ENCODE measurements around the gene IZUMO3.
"Not testable (repeated sequence)": the region's sequence is repeated elsewhere in the genome, so short reads cannot be mapped to it uniquely, and the experiment has no call there.

Gene IZUMO3

GRCh38 chr9:24545847-24546522 lies at the start of gene IZUMO3:
Gene IZUMO3, minus strand, starts transcription at chr9:24545897. Its CDS starts 248 bp downstream, at chr9:24545649.
- no peak for DNase-seq (ENCODE audit: low spot score)

- no peak for DNase-seq (ENCODE audit: low spot score)
These were observed 48.6 kb upstream of the IZUMO3 start for GRCh38 chr9:24594234-24594850.

DNA sequence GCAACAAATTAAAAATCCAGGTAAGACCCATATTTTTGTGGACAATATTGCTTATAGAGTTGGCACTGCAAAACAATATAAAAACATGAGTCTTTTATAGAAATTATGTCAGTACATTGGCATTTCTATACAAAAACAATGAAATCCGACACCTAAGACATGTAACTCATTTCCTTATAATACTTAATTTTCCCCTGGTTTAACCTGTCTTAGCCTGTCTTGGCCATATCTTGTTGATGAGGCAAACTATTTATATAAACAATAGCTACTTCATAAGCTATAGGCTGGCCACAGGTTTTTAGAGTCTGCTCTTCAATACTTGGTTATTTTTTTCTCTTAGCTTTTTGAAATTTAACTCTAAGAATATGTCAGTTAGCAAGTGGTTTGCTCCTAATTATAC lies 44.7 kb upstream of the IZUMO3 start:
- DNase-seq (ENCODE audit: low spot score) = no peak

DNA sequence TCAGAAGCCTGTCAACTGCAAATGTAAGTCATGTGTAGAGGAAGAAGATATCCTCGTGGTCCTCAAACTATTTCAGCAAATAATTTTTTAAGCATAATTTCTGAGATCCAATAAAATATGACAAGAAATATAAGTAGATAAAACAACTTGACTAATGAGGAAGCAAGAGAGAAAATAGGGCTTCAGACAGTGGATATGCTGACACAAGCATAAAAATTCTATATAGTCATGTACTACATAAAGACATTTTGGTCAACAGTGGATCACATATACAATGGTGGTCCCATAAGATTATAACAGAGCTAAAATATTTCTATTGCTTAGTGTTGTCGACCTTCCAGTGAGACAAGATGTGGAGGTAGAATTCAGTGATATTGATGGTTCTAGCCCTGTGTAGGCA lies 42.2 kb upstream of the IZUMO3 start:
- no peak for DNase-seq (ENCODE audit: low spot score)

DNA sequence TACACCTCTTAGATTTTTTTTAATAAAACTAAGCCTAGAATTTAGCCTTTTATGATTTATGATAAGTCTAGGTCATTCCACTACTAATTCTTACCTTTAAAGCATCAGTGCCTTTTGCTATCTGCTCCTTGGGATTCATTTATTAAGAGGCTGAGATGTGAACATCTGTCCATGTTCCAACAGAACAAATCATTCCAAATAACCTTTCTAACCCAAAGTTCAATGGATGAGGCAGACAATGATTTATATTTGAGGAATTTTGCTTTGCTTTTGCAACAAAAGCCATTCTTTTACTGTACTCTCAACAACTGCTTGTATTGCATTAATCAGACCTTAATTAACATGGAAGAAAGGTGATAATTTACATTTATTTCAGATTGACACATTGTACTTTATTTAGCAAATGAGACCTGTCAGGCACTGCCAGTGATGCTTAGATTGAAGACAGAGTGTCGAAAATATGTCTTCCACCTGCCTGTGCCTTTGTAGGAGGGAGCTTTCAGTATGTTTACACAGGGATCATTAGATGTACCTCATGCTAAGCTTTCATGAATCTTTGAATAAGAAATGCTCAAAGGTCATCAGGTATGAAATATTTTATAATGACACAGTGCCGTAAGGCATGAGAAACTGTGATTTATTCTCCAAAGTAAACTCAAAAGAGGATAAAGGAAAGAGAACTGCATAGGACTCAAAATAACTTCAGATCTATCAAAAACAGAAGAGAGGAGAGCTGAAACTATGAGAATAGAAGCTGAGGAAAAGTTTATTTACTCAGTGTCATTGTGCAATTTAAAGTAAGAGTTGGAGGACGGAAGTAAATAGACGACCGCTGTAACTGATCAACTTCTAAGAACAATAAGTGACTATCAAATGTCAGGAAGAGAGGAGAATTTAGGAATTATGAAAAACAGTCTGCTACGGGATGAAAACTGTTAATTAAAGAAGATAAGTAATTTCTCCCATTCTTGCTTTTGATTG lies 36.7 kb upstream of the IZUMO3 start:
- no peak for DNase-seq (ENCODE audit: low spot score)

GRCh38 chr9:24580005-24580404 lies 34.3 kb upstream of the IZUMO3 start:
- not testable (repeated sequence) for DNase-seq (ENCODE audit: low spot score)

DNA sequence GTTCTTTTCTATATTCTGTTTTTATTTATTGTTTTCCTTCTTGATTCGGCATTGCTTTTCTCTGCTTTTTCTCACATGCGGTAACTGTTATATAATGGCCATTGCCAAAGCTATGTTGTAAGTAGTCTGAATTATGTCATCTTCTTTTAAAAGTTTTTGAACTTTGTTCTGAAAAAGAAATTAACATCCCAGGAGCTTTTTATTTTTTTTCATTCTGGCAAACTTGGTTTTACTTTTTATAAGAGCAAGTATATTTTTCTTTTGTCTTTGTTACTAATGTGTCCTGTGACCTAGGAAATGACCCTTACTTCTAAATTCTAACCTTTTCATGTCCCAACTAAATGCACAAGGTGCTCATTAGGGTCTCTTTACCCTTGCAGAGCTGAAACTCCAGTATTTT lies 26.7 kb upstream of the IZUMO3 start:
- no peak for DNase-seq (ENCODE audit: low spot score)

DNA sequence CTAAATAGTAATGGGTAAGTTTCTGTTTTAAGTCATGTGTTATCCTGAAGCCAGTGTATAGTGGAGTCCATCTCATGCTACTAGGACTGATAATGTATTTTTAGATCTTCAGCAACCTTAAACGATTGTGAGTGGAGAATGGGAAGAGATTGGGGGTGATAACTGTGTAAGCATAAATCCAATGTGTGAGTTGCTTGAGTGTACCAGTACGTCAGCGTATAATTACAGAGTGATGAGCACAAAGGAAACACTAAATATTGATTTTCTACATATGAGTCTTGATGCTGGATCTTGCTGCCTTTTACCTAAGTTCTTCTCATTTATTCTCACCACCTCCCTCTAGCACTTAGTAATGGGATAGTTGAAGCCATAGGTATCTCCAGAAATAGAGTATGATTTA lies 16.3 kb upstream of the IZUMO3 start:
- no peak for DNase-seq (ENCODE audit: low spot score)

- no peak for DNase-seq (ENCODE audit: low spot score)
These were observed 7.5 kb upstream of the IZUMO3 start for GRCh38 chr9:24553183-24553552.

DNA sequence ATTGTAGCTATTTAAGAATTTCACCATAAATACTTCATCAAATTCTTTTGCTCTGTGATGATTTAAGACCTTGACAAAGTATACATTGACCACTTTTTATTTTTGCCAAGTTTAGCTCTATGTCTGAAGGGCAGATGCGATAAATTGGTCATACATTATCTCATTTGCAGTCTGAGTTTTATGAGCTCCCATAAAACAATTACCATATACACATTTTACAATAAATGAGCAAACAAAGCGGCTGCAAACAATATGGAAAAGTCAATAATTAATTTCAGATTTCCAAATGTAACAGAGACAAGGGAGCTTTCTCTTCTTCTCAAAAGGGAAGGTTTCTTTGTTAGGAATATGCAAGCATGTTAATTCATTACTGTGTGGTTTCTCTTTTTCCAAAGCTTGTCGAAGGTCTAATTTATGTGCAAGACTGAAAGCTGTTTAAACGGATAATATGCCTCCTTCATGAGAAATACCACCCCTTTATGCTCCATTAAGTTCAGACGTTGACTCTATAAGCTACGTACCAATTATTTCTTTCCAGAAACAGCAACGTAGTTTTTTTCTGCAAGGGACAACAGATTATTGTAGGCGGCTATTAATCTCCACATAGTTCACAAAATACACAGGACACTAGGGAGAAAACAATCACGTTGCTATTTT lies 7.0 kb upstream of the IZUMO3 start:
- DNase-seq (ENCODE audit: low spot score) = no peak

DNA sequence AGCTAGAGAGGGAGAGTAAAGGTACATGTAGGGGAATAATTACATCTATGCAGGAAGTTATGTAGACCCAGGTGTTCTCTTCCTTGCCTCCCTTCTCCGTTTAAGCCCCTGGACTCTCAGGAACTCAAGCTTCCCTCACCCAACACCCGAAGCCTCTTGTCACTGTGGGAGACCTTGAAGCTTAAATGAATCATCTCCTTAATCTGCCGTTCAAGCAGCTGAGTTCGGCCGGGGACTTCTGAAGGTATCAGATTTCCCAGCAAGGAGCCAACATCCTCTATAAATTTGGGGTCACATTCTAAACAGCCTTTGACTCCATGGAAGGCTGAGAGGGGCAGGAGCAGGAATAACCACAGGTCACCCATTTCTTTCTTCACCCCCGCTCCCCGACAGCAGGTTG lies 412 bp downstream of the IZUMO3 start:
- DNase-seq (ENCODE audit: low spot score) = no peak

- DNase-seq (ENCODE audit: low spot score) = no peak
These were observed 27.2 kb downstream of the IZUMO3 start for GRCh38 chr9:24518545-24518944.

DNA sequence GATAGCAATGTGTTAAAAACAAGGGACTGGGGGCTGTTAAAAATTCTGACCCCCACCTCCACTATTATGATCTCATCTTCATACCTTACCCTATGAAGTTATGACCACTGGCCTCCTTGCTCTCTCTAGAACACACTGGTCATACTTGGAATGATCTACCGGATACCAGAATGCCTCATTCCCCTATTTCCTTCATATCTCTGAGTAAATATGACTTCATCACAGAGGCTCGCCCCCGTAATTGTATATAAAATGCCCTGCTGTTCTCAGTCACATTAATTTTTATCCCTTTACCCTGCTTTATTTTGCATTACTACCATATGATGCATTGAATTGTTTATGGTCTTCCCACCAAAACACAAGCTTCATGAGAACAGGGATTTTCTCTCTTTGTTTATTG lies 29.2 kb downstream of the IZUMO3 start:
- no peak for DNase-seq (ENCODE audit: low spot score)

- no peak for DNase-seq (ENCODE audit: low spot score)
These were observed 35.8 kb downstream of the IZUMO3 start for GRCh38 chr9:24509850-24510249.

DNA sequence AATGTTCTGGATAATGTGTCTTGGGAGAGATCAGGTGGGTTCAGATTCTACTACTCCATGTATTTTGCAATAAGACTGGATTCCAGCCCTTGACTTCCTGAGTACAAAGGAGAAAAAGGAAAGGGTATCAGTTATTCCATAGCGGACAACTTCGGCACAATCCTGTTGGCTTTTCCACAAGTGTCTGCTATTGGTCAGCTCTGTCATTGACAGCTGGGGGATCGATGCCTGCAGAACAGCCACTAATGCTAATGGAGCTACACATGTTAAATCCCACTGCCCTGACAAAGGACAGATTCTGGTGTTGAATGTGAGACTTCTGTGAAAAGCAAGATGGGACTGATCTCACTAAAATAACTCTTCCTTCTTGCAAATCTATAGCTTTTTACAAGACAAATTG lies 41.2 kb downstream of the IZUMO3 start:
- DNase-seq (ENCODE audit: low spot score) = no peak

DNA sequence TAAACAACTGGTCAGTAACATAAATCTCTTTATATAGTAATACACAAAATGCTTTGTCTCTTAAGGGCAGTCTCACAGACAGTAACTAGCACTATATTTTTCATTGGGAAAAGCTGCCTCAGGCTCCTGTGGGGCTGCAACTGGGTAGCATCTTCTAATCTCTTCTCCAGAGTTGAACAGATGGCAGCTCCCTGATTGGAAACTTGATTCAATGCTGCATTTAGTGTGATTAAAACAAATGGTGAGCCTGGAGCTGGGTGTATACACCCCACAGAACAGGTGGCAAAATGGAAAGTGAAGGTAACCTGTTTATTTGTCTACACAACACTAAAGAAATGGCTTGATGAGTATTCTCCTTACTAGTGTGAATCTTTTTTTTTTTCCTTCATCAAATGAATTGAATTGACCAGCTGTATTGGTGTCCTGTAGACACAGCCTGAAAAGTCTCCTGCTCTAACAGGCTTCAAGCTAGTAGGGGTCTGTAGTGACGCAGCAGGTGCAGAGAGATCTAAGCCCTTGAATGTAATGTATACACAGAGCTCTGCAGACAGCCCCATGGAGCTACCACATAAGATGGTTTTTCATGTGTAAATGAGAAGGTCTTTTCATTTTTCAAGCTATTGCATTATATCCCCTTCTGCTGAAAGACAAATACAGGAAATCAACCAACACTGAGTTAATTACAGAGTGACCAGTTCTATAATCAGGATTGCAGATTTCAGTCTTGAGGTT lies 43.3 kb downstream of the IZUMO3 start:
- DNase-seq (ENCODE audit: low spot score) = no peak

DNA sequence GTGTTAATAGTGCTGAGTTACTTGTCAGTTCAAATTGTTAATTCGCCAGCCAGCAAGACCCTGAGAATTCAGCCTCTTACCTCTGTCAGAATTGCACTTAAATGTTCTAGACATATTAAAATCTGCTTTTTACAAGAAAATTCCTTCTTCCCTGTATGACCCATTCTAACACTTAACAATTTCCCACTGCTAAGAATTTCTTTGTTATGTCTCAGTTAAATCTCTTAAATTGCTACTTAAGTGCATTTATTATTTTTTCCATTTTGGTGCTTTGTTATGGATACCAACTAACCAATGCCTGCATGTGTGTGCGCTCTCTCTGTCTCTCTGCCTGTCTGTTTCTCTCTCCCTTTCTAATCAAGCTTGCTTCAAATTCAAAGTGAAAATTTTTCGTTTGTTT lies 44.9 kb downstream of the IZUMO3 start:
- DNase-seq (ENCODE audit: low spot score) = no peak

DNA sequence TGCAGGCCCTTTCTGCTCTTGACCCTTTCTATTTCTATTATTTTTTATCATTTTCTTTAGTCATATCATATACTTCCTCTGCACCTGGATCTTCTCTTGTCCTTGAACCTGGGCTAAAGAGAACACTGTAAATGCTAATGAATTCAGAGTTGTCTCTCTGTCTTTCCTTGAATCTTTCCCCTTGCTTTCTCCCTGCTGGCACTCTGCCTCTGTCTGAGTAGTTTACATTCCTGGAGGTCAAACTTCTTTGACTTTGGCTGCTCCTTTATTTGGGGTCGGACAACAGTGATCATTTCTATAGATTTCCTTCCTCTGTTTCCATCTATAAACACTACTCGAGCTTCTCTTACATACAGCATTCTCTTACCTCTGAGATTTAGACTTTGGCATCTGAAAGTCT lies 47.1 kb downstream of the IZUMO3 start:
- DNase-seq (ENCODE audit: low spot score) = no peak

GRCh38 chr9:24497671-24498070 lies 48.0 kb downstream of the IZUMO3 start:
- DNase-seq (ENCODE audit: low spot score) = no peak

All from HuH-7.5 (cell line).